Measurements from ENCODE around the gene CDKAL1.

- no peak for TF ChIP-seq SP1 (IDR thresholded peaks at IDR 0.05)
- TF ChIP-seq BHLHE40 (IDR thresholded peaks at IDR 0.05; ENCODE audit: borderline replicate concordance): no peak
- no peak for TF ChIP-seq ZNF384 (IDR thresholded peaks at IDR 0.05)
- no peak for TF ChIP-seq TARDBP (IDR thresholded peaks at IDR 0.05)
- no peak for TF ChIP-seq FOXA1 (IDR thresholded peaks at IDR 0.05)
- TF ChIP-seq FOXK2 (IDR thresholded peaks at IDR 0.05): no peak
- TF ChIP-seq FOXM1 (IDR thresholded peaks at IDR 0.05; ENCODE audit: borderline replicate concordance): no peak
- no peak for TF ChIP-seq ARNT (IDR thresholded peaks at IDR 0.05)
- no peak for TF ChIP-seq ELF4 (IDR thresholded peaks at IDR 0.05)
These were observed 597.1 kb downstream of the CDKAL1 start for GRCh38 chr6:21131406-21131805.
